Calu3 (cell line): Measurements from ENCODE around the gene HNRNPR. TPM values are rescaled to one million over a fixed set of nuclear protein-coding genes. Genes with fewer than 3 reads are reported as not detected.

ENCODE experiments used
- BruUV-seq: library from RNA; stranded (reverse); fragments of 400-500 nt; replicated peaks from 2 replicates; lab custom pipeline; 2021; lab: Mats Ljungman, UMichigan
- CTCF ChIA-PET: fragments of 300-600 bp; sonication (Branson Sonifier 250); formaldehyde crosslinking; loops from one replicate; lab custom pipeline; 2022; ENCODE audit warnings: antibody characterized with exemption; lab: Charles Lee
- DNase-seq: peaks from one replicate; pipeline ENCODE4 v3.0.0; 2022
- H3K27ac Mint-ChIP-seq: one replicate; pipeline ENCODE4 v1.8.0; 2022; ENCODE audit warnings: mixed read lengths; ENCODE audit not compliant: unreplicated experiment
- H3K27me3 Mint-ChIP-seq: one replicate; pipeline ENCODE4 v1.8.0; 2022; ENCODE audit warnings: mixed read lengths; ENCODE audit not compliant: unreplicated experiment
- H3K36me3 Mint-ChIP-seq: one replicate; pipeline ENCODE4 v1.8.0; 2022; ENCODE audit warnings: mild to moderate bottlenecking, moderate library complexity, mixed read lengths; ENCODE audit not compliant: insufficient read depth, unreplicated experiment
- H3K4me1 Mint-ChIP-seq: one replicate; pipeline ENCODE4 v1.8.0; 2022; ENCODE audit warnings: mild to moderate bottlenecking, low read depth, mixed read lengths; ENCODE audit not compliant: unreplicated experiment
- H3K4me3 Mint-ChIP-seq: one replicate; pipeline ENCODE4 v1.8.0; 2022; ENCODE audit warnings: mild to moderate bottlenecking, low read depth, moderate library complexity, mixed read lengths; ENCODE audit not compliant: unreplicated experiment
- H3K9me3 Mint-ChIP-seq: one replicate; pipeline ENCODE4 v1.8.0; 2022; ENCODE audit warnings: low read depth, mixed read lengths; ENCODE audit not compliant: unreplicated experiment
- CTCF ChIP-seq: fragments of 200-600 bp; IDR thresholded peaks from one replicate; pipeline ENCODE4 v1.8.0; 2022; ENCODE audit warnings: antibody characterized with exemption; ENCODE audit not compliant: unreplicated experiment
- intact Hi-C: fragments of 100-400 bp; cut with micrococcal nuclease; formaldehyde crosslinking; loops from one replicate; pipeline ENCODE4 v1.10.0; 2022; ENCODE audit not compliant: unreplicated experiment
- total RNA-seq: library from RNA; stranded (reverse); gene quantifications from 2 replicates; pipeline ENCODE4 v1.2.3, GENCODE V29; 2022

The HNRNPR gene
- total RNA-seq, 1 experiment from 2014 or later: 126 TPM

DNA sequence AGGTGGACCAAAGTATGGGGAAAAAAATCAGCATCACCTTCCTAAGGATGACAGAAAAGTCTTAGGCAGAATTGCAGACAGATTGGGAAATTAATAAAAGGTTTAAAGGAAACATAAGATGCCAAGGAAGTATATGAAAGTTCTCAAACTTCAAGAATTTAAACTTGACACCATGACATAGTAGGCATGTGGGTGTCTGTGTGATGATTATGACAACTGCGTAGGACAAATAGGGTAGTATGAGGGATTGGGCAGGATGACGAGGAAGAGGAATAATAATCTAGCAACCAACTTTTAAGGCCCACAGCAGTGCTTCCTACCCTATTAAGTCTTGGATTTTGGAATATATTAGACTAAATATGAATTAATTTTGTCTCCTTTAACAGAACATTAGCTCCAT is 52.4 kb downstream of the HNRNPR start:
- Mint-ChIP-seq H3K27ac (no peak overlapping the region), H3K36me3 (peaks cover 23% of the 10 kb centered on the region), H3K4me1 (no peaks in the 10 kb centered on the region), H3K4me3 (no peak overlapping the region), H3K27me3 (no peaks in the 10 kb centered on the region), H3K9me3 (no peaks in the 10 kb centered on the region)
- CTCF ChIA-PET: interaction anchor here (0.9 kb wide), 1 partner anchor 11 kb away, joined by 3 read pairs; no protein-coding TSS in a partner anchor
- no TSS peak for BruUV-seq
- DNase-seq: no peak
- TF ChIP-seq CTCF: no peak
- intact Hi-C loops: no loop called here

- Mint-ChIP-seq H3K4me1 (no peaks in the 10 kb centered on the region), H3K9me3 (no peaks in the 10 kb centered on the region), H3K27me3 (no peaks in the 10 kb centered on the region), H3K4me3 (no peak overlapping the region), H3K36me3 (peaks cover 23% of the 10 kb centered on the region), H3K27ac (no peak overlapping the region)
- intact Hi-C loops: no loop called here
- DNase-seq: no peak
- no TSS peak for BruUV-seq
- CTCF ChIA-PET: no interaction called here
- no peak for TF ChIP-seq CTCF
These were observed 53.1 kb downstream of the HNRNPR start for GRCh38 chr1:23290836-23291565.

DNA sequence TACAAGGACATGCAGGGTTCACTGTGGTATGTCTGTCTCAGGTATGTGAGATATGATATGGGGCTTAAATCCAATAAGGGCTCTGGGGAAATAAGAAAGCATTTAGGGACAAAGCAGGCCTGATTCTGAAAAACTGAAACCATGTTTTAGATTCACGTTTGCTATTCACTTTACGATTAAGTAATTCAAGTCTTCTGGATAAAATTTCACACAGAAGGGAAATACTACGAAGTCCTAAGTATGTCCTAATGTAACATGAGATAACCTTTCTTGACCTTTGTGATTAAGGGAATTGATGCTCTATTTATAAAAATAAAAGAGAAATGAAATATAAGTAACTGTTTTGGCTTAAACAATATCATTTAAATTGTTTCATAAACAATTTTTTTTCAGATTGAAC is 55.4 kb downstream of the HNRNPR start:
- H3K27me3 Mint-ChIP-seq: no peaks in the 10 kb centered on the region
- peaks cover 10% of the 10 kb centered on the region for H3K4me1 Mint-ChIP-seq
- CTCF ChIA-PET: no interaction called here

GRCh38 chr1:23288201-23288600 is 55.9 kb downstream of the HNRNPR start:
- intact Hi-C loops: no loop called here
- BruUV-seq: no TSS peak
- H3K27me3 Mint-ChIP-seq: no peaks in the 10 kb centered on the region
- H3K4me3 Mint-ChIP-seq: no peak overlapping the region
- H3K36me3 Mint-ChIP-seq: peaks cover 24% of the 10 kb centered on the region
- CTCF ChIA-PET: no interaction called here
- no peak overlapping the region for H3K27ac Mint-ChIP-seq
- H3K9me3 Mint-ChIP-seq: no peaks in the 10 kb centered on the region
- no peak for DNase-seq
- no peak for TF ChIP-seq CTCF
- H3K4me1 Mint-ChIP-seq: peaks cover 14% of the 10 kb centered on the region

More for the DNA sequence above, 55.4 kb downstream of the HNRNPR start:
- BruUV-seq: no TSS peak
- intact Hi-C loops: no loop called here
- Mint-ChIP-seq H3K4me3 (no peak overlapping the region), H3K27ac (no peak overlapping the region), H3K36me3 (peaks cover 23% of the 10 kb centered on the region), H3K9me3 (no peaks in the 10 kb centered on the region)
- DNase-seq: no peak
- no peak for TF ChIP-seq CTCF
